K562 (cell line): ENCODE data around the gene MOCOS.

Source experiments
- CEBPB ChIP-seq: fragments of 450-650 bp; IDR thresholded peaks from 2 replicates; pipeline ENCODE4 v1.6.1; 2016; ENCODE audit warnings: missing genetic modification characterization, missing compliant biosample characterization
- CTCF ChIP-seq, 3 experiments: IDR thresholded peaks in 2 of 3; conservative IDR thresholded peaks in 1 of 3; 2 replicates each; pipeline ENCODE4 v1.5.1; 2011 to 2012; ENCODE audit warnings: low read length in 3 of 3, mild to moderate bottlenecking in 3 of 3, control low read depth in 2 of 3, improper control_type of control experiment in 1 of 3, inconsistent platforms in 1 of 3, low read depth in 1 of 3, mixed read lengths in 1 of 3, moderate library complexity in 1 of 3; ENCODE audit not compliant: insufficient read depth in 2 of 3
- EP300 ChIP-seq: IDR thresholded peaks from 2 replicates; pipeline ENCODE4 v1.6.1; 2012; ENCODE audit warnings: low read length, improper control_type of control experiment
- MAFF ChIP-seq: IDR thresholded peaks from 2 replicates; pipeline ENCODE4 v1.6.1; 2012; ENCODE audit warnings: low read length, improper control_type of control experiment
- MXI1 ChIP-seq: IDR thresholded peaks from 2 replicates; pipeline ENCODE4 v1.6.1; 2011; ENCODE audit warnings: low read depth, mild to moderate bottlenecking, improper control_type of control experiment, low read length
- THRA ChIP-seq: fragments of 450-650 bp; IDR thresholded peaks from 2 replicates; pipeline ENCODE4 v1.6.1; 2017; ENCODE audit warnings: mild to moderate bottlenecking, moderate library complexity

- TF ChIP-seq EP300: no peak
- no peak for TF ChIP-seq MXI1
- TF ChIP-seq MAFF: no peak
- no peak for TF ChIP-seq CEBPB (tag)
- TF ChIP-seq THRA: no peak
- no peak for TF ChIP-seq CTCF (IDR thresholded peaks at IDR 0.05 in 2 of 3, conservative IDR thresholded peaks at IDR 0.05 in 1 of 3; ENCODE audit: insufficient read depth in 2 of 3, low read depth in 1 of 3, low read length in 3 of 3)
Measured at GRCh38 chr18:36255072-36255698, 67.9 kb downstream of the MOCOS start.
